Type B pancreatic cell (in vitro differentiated cells): Measurements from ENCODE around the gene CFLAR. TPM values are rescaled to one million over a fixed set of nuclear protein-coding genes. Genes with fewer than 3 reads are reported as not detected.
"Not testable (repeated sequence)": the region's sequence is repeated elsewhere in the genome, so short reads cannot be mapped to it uniquely, and the experiment has no call there.

ENCODE experiments used
- DNase-seq: peaks from one replicate; pipeline ENCODE4 v3.0.0; 2021; ENCODE audit warnings: mixed read lengths; ENCODE audit not compliant: unreplicated experiment; ENCODE audit errors: extremely low spot score
- H3K27ac Mint-ChIP-seq: 2 replicates; pipeline ENCODE4 v1.8.0; 2021; ENCODE audit warnings: mild to moderate bottlenecking, mixed read lengths
- H3K27me3 Mint-ChIP-seq: 2 replicates; pipeline ENCODE4 v1.8.0; 2021; ENCODE audit warnings: mixed read lengths
- H3K36me3 Mint-ChIP-seq: 2 replicates; pipeline ENCODE4 v1.8.0; 2021; ENCODE audit warnings: mixed read lengths
- H3K4me1 Mint-ChIP-seq: one replicate; pipeline ENCODE4 v1.8.0; 2021; ENCODE audit warnings: mixed read lengths; ENCODE audit not compliant: unreplicated experiment
- H3K4me3 Mint-ChIP-seq: 2 replicates; pipeline ENCODE4 v1.8.0; 2021; ENCODE audit warnings: mild to moderate bottlenecking, mixed read lengths
- H3K9me3 Mint-ChIP-seq: 2 replicates; pipeline ENCODE4 v1.8.0; 2021; ENCODE audit warnings: mixed read lengths
- CTCF ChIP-seq: fragments of 200-600 bp; sonication (generic); conservative IDR thresholded peaks from 2 replicates; pipeline ENCODE4 v1.5.0; 2021; ENCODE audit warnings: antibody characterized with exemption, mild to moderate bottlenecking
- total RNA-seq: library from RNA; stranded (reverse); gene quantifications from 2 replicates; pipeline ENCODE4 v1.2.1, GENCODE V29; 2021; ENCODE audit warnings: low replicate concordance

The CFLAR gene
- total RNA-seq, 1 donor from 2014 or later: 26.5 TPM

DNA sequence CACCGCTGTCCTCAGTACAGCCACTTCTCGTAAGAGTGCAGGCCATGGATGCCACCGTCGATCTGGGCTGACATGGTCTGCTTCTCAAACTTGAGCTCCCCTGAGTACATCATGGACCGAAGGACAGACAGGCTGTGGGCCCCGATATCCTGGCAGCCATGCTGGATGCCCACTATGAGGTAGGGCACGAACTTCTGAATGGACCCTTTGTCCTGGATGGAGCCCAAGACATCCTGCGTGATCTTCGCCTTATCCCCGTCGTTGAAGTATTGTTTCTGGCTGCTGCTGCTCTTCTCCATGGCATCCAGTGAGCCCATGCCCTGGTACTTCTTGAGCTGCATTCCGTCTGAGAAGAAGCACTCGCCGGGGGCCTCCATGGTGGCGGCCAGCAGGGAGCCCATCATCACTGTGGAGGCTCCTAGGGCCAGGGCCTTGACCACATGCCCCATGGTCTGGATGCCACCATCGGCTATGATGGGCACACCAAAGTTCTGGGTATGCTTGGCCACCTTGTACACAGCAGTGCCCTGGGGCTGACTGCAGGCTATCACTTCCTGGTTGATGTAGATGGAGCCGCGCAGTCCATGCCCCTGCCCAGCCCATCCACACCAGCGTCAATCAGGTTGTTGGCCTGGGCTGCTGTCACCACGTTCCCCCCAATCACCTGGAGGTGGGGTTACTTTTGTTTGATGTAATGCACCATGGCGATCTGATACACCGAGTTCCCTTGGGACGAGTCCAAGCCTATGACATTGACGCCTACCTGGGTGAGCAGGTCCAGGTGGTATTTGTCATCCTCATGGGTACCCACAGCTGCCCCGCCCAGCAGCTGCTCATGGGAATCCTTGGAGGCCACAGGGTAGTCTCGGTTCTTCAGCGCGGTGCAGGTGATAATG lies 21.8 kb downstream of the CFLAR start:
- Mint-ChIP-seq H3K27ac (no peak overlapping the region), H3K9me3 (no peaks in the 10 kb centered on the region), H3K27me3 (no peaks in the 10 kb centered on the region), H3K4me1 (peaks cover 4% of the 10 kb centered on the region), H3K4me3 (no peak overlapping the region), H3K36me3 (peaks cover 21% of the 10 kb centered on the region)
- TF ChIP-seq CTCF: no peak
- no peak for DNase-seq

DNA sequence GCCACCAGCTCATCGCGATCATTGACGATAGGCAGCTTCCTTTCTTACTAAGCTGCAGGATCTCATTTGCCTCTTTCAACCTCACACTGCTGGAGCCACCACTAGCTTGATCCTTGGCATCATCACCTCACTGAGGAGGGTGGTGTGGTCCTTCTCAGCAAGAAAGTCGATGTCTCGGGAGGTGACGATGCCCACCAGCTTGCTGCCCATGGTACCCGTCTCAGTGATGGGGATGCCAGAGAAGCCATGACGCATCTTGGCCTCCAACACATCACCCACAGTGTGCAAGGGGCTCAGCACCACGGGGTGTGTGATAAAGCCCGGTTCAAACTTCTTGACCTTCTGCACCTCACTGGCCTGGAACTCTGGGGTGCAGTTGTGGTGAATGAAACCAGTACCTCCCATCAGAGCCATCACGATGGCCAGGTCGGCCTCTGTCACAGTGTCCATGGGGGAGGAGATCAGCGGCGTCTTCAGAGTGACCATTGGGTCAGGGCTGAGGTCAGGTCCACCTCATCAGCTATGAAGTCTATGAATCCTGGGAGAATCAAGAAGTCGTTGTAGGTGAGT lies 22.5 kb downstream of the CFLAR start:
- Mint-ChIP-seq H3K4me1 (peaks cover 4% of the 10 kb centered on the region), H3K4me3 (no peak overlapping the region), H3K27me3 (no peaks in the 10 kb centered on the region), H3K9me3 (no peaks in the 10 kb centered on the region), H3K27ac (peak overlapping the region; percentile 78), H3K36me3 (peaks cover 21% of the 10 kb centered on the region)
- TF ChIP-seq CTCF: no peak
- DNase-seq: no peak

DNA sequence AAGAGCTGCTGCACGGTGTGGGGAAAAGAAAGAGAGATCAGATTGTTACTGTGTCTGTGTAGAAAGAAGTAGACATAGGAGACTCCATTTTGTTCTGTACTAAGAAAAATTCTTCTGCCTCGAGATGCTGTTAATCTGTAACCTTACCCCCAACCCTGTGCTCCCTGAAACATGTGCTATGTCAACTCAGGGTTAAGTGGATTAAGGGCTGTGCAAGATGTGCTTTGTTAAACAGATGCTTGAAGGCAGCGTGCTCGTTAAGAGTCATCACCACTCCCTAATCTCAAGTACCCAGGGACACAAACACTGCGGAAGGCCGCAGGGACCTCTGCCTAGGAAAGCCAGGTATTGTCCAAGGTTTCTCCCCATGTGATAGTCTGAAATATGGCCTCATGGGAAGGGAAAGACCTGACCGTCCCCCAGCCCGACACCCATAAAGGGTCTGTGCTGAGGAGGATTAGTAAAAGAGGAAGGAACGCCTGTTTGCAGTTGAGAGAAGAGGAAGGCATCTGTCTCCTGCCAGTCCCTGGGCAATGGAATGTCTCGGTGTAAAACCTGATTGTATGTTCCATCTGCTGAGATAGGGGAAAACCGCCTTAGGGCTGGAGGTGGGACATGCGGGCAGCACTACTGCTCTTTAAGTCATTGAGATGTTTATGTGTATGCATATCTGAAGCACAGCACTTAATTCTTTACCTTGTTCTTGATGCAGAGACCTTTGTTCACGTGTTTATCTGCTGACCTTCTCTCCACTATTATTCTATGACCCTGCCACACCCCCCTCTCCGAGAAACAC lies 23.2 kb downstream of the CFLAR start:
- not testable (repeated sequence) for DNase-seq, H3K4me1 Mint-ChIP-seq, H3K9me3 Mint-ChIP-seq, H3K27me3 Mint-ChIP-seq
- Mint-ChIP-seq H3K36me3 (peaks cover 21% of the 10 kb centered on the region), H3K4me3 (peak overlapping the region; percentile 54), H3K27ac (peak overlapping the region; percentile 78)

DNA sequence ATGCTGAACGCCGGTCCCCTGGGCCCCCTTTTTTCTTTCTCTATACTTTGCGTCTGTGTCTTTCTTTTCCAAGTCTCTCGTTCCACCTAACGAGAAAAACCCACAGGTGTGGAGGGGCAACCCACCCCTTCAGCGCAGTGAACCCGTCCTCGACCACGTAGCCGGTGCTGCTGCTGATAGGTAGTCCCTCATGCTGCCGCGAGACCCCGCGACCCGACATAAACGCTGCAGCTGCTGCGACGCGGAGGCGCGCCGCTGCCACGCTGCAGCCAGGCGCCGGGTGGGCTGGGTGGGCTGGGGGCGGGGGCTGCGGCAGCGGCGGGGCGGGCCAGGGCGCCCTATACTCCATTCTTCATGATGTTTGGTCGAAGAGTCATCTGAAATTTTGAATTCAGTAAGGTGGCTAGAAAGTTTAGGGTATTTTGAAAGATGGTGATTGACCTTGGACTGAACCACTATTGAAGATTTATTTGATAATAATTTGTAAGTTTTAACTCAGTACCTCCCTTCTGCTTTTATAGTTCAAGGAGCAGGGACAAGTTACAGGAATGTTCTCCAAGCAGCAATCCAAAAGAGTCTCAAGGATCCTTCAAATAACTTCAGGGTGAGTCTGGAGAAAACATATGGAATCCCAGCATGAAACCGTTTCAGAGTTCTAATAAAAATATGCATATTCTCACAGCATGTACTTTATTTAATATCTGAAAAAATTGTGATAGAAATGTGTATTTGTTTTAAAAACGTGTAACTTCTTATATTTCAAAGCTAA lies 24.1 kb downstream of the CFLAR start:
- H3K9me3 Mint-ChIP-seq: no peaks in the 10 kb centered on the region
- H3K4me3 Mint-ChIP-seq: no peak overlapping the region
- H3K4me1 Mint-ChIP-seq: peaks cover 4% of the 10 kb centered on the region
- DNase-seq: no peak
- no peaks in the 10 kb centered on the region for H3K27me3 Mint-ChIP-seq
- TF ChIP-seq CTCF: no peak
- peak overlapping the region; percentile 78 for H3K27ac Mint-ChIP-seq
- H3K36me3 Mint-ChIP-seq: peaks cover 21% of the 10 kb centered on the region

- no peak overlapping the region for H3K4me3 Mint-ChIP-seq
- H3K27ac Mint-ChIP-seq: no peak overlapping the region
- H3K36me3 Mint-ChIP-seq: peaks cover 3% of the 10 kb centered on the region
- H3K4me1 Mint-ChIP-seq: peaks cover 7% of the 10 kb centered on the region
- no peaks in the 10 kb centered on the region for H3K27me3 Mint-ChIP-seq
- H3K9me3 Mint-ChIP-seq: no peaks in the 10 kb centered on the region
- DNase-seq: no peak
- no peak for TF ChIP-seq CTCF
Measured at GRCh38 chr2:201144101-201145051, 28.4 kb downstream of the CFLAR start.
